DOHH2 (cell line): ENCODE measurements around the gene NRK.

ENCODE experiments used
- H3F3A ChIP-seq: fragments of 200-600 bp; sonication (generic), shearing (Covaris generic); 2 replicates; pipeline ENCODE4 v1.6.0; 2016; ENCODE audit warnings: antibody characterized with exemption, mild to moderate bottlenecking; ENCODE audit not compliant: control insufficient read depth, insufficient read depth
- H3K27ac ChIP-seq: fragments of 200-600 bp; sonication (generic); 2 replicates; pipeline ENCODE4 v1.5.1; 2014; ENCODE audit warnings: low read depth, mild to moderate bottlenecking, low read length, moderate library complexity
- H3K27me3 ChIP-seq: fragments of 200-600 bp; sonication (generic); 2 replicates; pipeline ENCODE4 v1.6.1; 2014; ENCODE audit warnings: mild to moderate bottlenecking, low read length, mixed read lengths; ENCODE audit not compliant: control insufficient read depth
- H3K36me3 ChIP-seq: fragments of 200-600 bp; sonication (generic); 2 replicates; pipeline ENCODE4 v1.6.1; 2014; ENCODE audit warnings: mild to moderate bottlenecking, low read length, moderate library complexity, mixed read lengths; ENCODE audit not compliant: control insufficient read depth
- H3K4me1 ChIP-seq: fragments of 200-600 bp; sonication (generic); 2 replicates; pipeline ENCODE4 v1.6.1; 2014; ENCODE audit warnings: mild to moderate bottlenecking, low read length, mixed read lengths; ENCODE audit not compliant: control insufficient read depth
- H3K4me2 ChIP-seq: fragments of 200-600 bp; sonication (generic); 2 replicates; pipeline ENCODE4 v1.6.0; 2014; ENCODE audit warnings: mild to moderate bottlenecking, low read length, moderate library complexity
- H3K4me3 ChIP-seq: fragments of 200-600 bp; sonication (generic); 2 replicates; pipeline ENCODE4 v1.5.1; 2014; ENCODE audit warnings: mild to moderate bottlenecking, low read length, mixed read lengths
- H3K79me2 ChIP-seq: fragments of 200-600 bp; sonication (generic); 2 replicates; pipeline ENCODE4 v1.6.1; 2014; ENCODE audit warnings: mild to moderate bottlenecking, low read length, mixed read lengths; ENCODE audit not compliant: control insufficient read depth
- H3K9me2 ChIP-seq: fragments of 200-600 bp; sonication (generic); replicated peaks from 2 replicates; pipeline ENCODE4 v1.6.1; 2014; ENCODE audit warnings: mild to moderate bottlenecking, low read length, mixed read lengths; ENCODE audit not compliant: control insufficient read depth
- H3K9me3 ChIP-seq: fragments of 200-600 bp; sonication (generic); 2 replicates; pipeline ENCODE4 v1.6.1; 2014; ENCODE audit warnings: antibody characterized with exemption, low read length, mixed read lengths; ENCODE audit not compliant: control insufficient read depth, insufficient read depth
- H4K20me1 ChIP-seq: fragments of 200-600 bp; sonication (generic); 2 replicates; pipeline ENCODE4 v1.6.0; 2014; ENCODE audit warnings: low read depth, mild to moderate bottlenecking, antibody characterized with exemption, low read length, moderate library complexity; ENCODE audit not compliant: control insufficient read depth, insufficient read depth
- EZH2phosphoT487 ChIP-seq: fragments of 200-600 bp; sonication (generic); IDR thresholded peaks from 2 replicates; pipeline ENCODE4 v1.6.1; 2017; ENCODE audit warnings: borderline replicate concordance, mild to moderate bottlenecking, antibody characterized with exemption, low read length, moderate library complexity, mixed read lengths
- TF ChIP-seq, protein P1 (sequence below): fragments of 200-600 bp; sonication (generic); IDR thresholded peaks from one replicate; pipeline ENCODE4 v1.5.1; 2014; ENCODE audit warnings: antibody characterized with exemption, mild to moderate bottlenecking, low read depth, low read length; ENCODE audit not compliant: poor library complexity, severe bottlenecking

The NRK gene

GRCh38 chrX:105865709-105866108 lies 43.4 kb downstream of the NRK start:
- no peaks in the 10 kb centered on the region for H3K4me1 ChIP-seq
- no peak overlapping the region for H3K27ac ChIP-seq
- H3K27me3 ChIP-seq: no peaks in the 10 kb centered on the region
- no peak overlapping the region for H3K4me2 ChIP-seq
- no peaks in the 10 kb centered on the region for H3K9me2 ChIP-seq
- no peaks in the 10 kb centered on the region for H3K9me3 ChIP-seq
- H3K4me3 ChIP-seq: no peak overlapping the region
- H3F3A ChIP-seq: no peaks in the 10 kb centered on the region
- H4K20me1 ChIP-seq: no peaks in the 10 kb centered on the region
- H3K36me3 ChIP-seq: no peaks in the 10 kb centered on the region
- TF ChIP-seq, protein P1, sequence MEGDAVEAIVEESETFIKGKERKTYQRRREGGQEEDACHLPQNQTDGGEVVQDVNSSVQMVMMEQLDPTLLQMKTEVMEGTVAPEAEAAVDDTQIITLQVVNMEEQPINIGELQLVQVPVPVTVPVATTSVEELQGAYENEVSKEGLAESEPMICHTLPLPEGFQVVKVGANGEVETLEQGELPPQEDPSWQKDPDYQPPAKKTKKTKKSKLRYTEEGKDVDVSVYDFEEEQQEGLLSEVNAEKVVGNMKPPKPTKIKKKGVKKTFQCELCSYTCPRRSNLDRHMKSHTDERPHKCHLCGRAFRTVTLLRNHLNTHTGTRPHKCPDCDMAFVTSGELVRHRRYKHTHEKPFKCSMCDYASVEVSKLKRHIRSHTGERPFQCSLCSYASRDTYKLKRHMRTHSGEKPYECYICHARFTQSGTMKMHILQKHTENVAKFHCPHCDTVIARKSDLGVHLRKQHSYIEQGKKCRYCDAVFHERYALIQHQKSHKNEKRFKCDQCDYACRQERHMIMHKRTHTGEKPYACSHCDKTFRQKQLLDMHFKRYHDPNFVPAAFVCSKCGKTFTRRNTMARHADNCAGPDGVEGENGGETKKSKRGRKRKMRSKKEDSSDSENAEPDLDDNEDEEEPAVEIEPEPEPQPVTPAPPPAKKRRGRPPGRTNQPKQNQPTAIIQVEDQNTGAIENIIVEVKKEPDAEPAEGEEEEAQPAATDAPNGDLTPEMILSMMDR: no peak
- no peak for TF ChIP-seq EZH2phosphoT487
- no peaks in the 10 kb centered on the region for H3K79me2 ChIP-seq

GRCh38 chrX:105869701-105870100 lies 47.4 kb downstream of the NRK start:
- Histone ChIP-seq H4K20me1 (no peaks in the 10 kb centered on the region), H3K4me2 (no peak overlapping the region), H3K9me3 (no peaks in the 10 kb centered on the region), H3K27ac (no peak overlapping the region), H3F3A (no peaks in the 10 kb centered on the region), H3K4me3 (no peak overlapping the region), H3K79me2 (no peaks in the 10 kb centered on the region), H3K27me3 (no peaks in the 10 kb centered on the region), H3K36me3 (no peaks in the 10 kb centered on the region), H3K9me2 (no peaks in the 10 kb centered on the region), H3K4me1 (no peaks in the 10 kb centered on the region)
- no peak for TF ChIP-seq EZH2phosphoT487
- TF ChIP-seq, protein P1: no peak

GRCh38 chrX:105870445-105870844 lies 48.1 kb downstream of the NRK start:
- H3F3A ChIP-seq: no peaks in the 10 kb centered on the region
- no peaks in the 10 kb centered on the region for H3K9me2 ChIP-seq
- H3K9me3 ChIP-seq: no peaks in the 10 kb centered on the region
- H3K4me3 ChIP-seq: no peak overlapping the region
- no peak for TF ChIP-seq EZH2phosphoT487
- TF ChIP-seq, protein P1: no peak
- H3K4me1 ChIP-seq: no peaks in the 10 kb centered on the region
- H3K27ac ChIP-seq: no peak overlapping the region
- no peaks in the 10 kb centered on the region for H4K20me1 ChIP-seq
- no peaks in the 10 kb centered on the region for H3K36me3 ChIP-seq
- no peaks in the 10 kb centered on the region for H3K27me3 ChIP-seq
- no peak overlapping the region for H3K4me2 ChIP-seq
- no peaks in the 10 kb centered on the region for H3K79me2 ChIP-seq

GRCh38 chrX:105872941-105873340 lies 50.6 kb downstream of the NRK start:
- no peaks in the 10 kb centered on the region for H3K79me2 ChIP-seq
- no peaks in the 10 kb centered on the region for H3K9me2 ChIP-seq
- H3K9me3 ChIP-seq: no peaks in the 10 kb centered on the region
- no peak overlapping the region for H3K27ac ChIP-seq
- no peaks in the 10 kb centered on the region for H3F3A ChIP-seq
- H3K36me3 ChIP-seq: no peaks in the 10 kb centered on the region
- no peak overlapping the region for H3K4me3 ChIP-seq
- H3K4me2 ChIP-seq: no peak overlapping the region
- no peaks in the 10 kb centered on the region for H3K27me3 ChIP-seq
- no peaks in the 10 kb centered on the region for H4K20me1 ChIP-seq
- TF ChIP-seq EZH2phosphoT487: no peak
- TF ChIP-seq, protein P1: no peak
- H3K4me1 ChIP-seq: no peaks in the 10 kb centered on the region
